K562 (cell line): Measurements from ENCODE around the gene TRIM65. TPM values are rescaled to one million over a fixed set of nuclear protein-coding genes. Genes with fewer than 3 reads are reported as not detected.

Experiments used
- CUX1 ChIP-seq: fragments of 200-800 bp; sonication (Bioruptor generic); IDR thresholded peaks from 2 replicates; pipeline ENCODE4 v1.6.1; 2016; ENCODE audit warnings: missing genetic modification characterization, missing compliant biosample characterization
- ERF ChIP-seq: fragments of 450-650 bp; formaldehyde crosslinking; IDR thresholded peaks from 2 replicates; pipeline ENCODE4 v1.4.0; 2020; ENCODE audit warnings: mild to moderate bottlenecking, mixed read lengths
- FOXA3 ChIP-seq, 2 experiments: fragments of 450-650 bp in 1 of 2; sonication (generic) in 1 of 2; formaldehyde crosslinking; IDR thresholded peaks in 1 of 2; conservative IDR thresholded peaks in 1 of 2; 2 replicates each; pipeline versions ENCODE4 v1.4.0 to v1.8.0; 2020 to 2022; ENCODE audit warnings: mild to moderate bottlenecking in 2 of 2, missing genetic modification reagents in 1 of 2
- GATAD2B ChIP-seq: fragments of 450-650 bp; IDR thresholded peaks from 2 replicates; pipeline ENCODE4 v1.6.1; 2017; ENCODE audit warnings: mild to moderate bottlenecking, borderline replicate concordance
- GTF2E2 ChIP-seq: fragments of 200-800 bp; sonication (Bioruptor generic); IDR thresholded peaks from 2 replicates; pipeline ENCODE4 v1.6.1; 2016; ENCODE audit warnings: missing genetic modification characterization, missing compliant biosample characterization
- HIVEP1 ChIP-seq: fragments of 250-450 bp; sonication (Bioruptor Pico); IDR thresholded peaks from 2 replicates; pipeline ENCODE4 v1.4.0; 2020; ENCODE audit warnings: mild to moderate bottlenecking
- MAFK ChIP-seq: IDR thresholded peaks from 2 replicates; pipeline ENCODE4 v1.6.1; 2011; ENCODE audit warnings: low read length, improper control_type of control experiment
- MEF2A ChIP-seq: IDR thresholded peaks from 2 replicates; pipeline ENCODE4 v1.6.1; 2011; ENCODE audit warnings: low read depth, mild to moderate bottlenecking, low read length, moderate library complexity; ENCODE audit not compliant: control insufficient read depth
- MEF2D ChIP-seq: conservative IDR thresholded peaks from 2 replicates; pipeline ENCODE4 v1.6.1; 2016; ENCODE audit warnings: low read depth, missing genetic modification characterization, missing compliant biosample characterization
- NCOA1 ChIP-seq: fragments of 450-650 bp; IDR thresholded peaks from 2 replicates; pipeline ENCODE4 v1.6.1; 2016; ENCODE audit warnings: low read depth
- PHB ChIP-seq: fragments of 250-450 bp; sonication (Bioruptor Pico); IDR thresholded peaks from 2 replicates; pipeline ENCODE4 v1.5.0; 2021
- POLR2AphosphoS5 ChIP-seq: IDR thresholded peaks from 2 replicates; pipeline ENCODE4 v1.6.1; 2011; ENCODE audit warnings: mild to moderate bottlenecking, low read depth, low read length, moderate library complexity; ENCODE audit not compliant: control insufficient read depth, insufficient read depth
- POLR2G ChIP-seq: fragments of 200-400 bp; formaldehyde crosslinking; IDR thresholded peaks from 2 replicates; pipeline ENCODE4 v1.6.1; 2017; ENCODE audit warnings: low read depth, mild to moderate bottlenecking, antibody characterized with exemption, low read length, moderate library complexity
- PRMT5 ChIP-seq: sonication (generic); formaldehyde crosslinking; IDR thresholded peaks from 2 replicates; pipeline ENCODE4 v1.5.0; 2020; ENCODE audit warnings: missing genetic modification reagents
- SIX5 ChIP-seq, 2 experiments: IDR thresholded peaks; 2 replicates each; pipeline ENCODE4 v1.6.1; 2011; ENCODE audit warnings: low read length in 2 of 2, borderline replicate concordance in 1 of 2, low read depth in 1 of 2, mild to moderate bottlenecking in 1 of 2, moderate library complexity in 1 of 2; ENCODE audit not compliant: insufficient read depth in 1 of 2
- TCFL5 ChIP-seq: fragments of 250-450 bp; sonication (Bioruptor Pico); conservative IDR thresholded peaks from 2 replicates; pipeline ENCODE4 v1.6.1; 2021; ENCODE audit warnings: mild to moderate bottlenecking, moderate library complexity, matching md5 sums
- ZKSCAN3 ChIP-seq: fragments of 250-450 bp; sonication (Bioruptor Pico); IDR thresholded peaks from 2 replicates; pipeline ENCODE4 v1.4.0; 2020
- ZNF124 ChIP-seq: sonication (generic); formaldehyde crosslinking; IDR thresholded peaks from 2 replicates; pipeline ENCODE4 v1.8.1; 2022; ENCODE audit warnings: missing genetic modification reagents
- ZNF140 ChIP-seq: fragments of 250-450 bp; sonication (Bioruptor Pico); IDR thresholded peaks from 2 replicates; pipeline ENCODE4 v1.8.0; 2021; ENCODE audit warnings: moderate library complexity, mild to moderate bottlenecking, inconsistent platforms
- ZNF561 ChIP-seq: fragments of 450-650 bp; formaldehyde crosslinking; conservative IDR thresholded peaks from 2 replicates; pipeline ENCODE4 v1.4.0; 2020; ENCODE audit warnings: mild to moderate bottlenecking, moderate library complexity
- ZNF586 ChIP-seq: fragments of 450-650 bp; formaldehyde crosslinking; conservative IDR thresholded peaks from 2 replicates; pipeline ENCODE4 v1.4.0; 2020; ENCODE audit warnings: mild to moderate bottlenecking, moderate library complexity
- polyA plus RNA-seq, 8 experiments: library from polyadenylated mRNA; depleted of rRNA in 4 of 8; stranded (reverse) in 5 of 8; unstranded in 3 of 8; fragments of >200 nt; fragmentation: Nextera tagmentation in 2 of 8; fragmentation: Illumina TruSeq in 1 of 8; extraction: Ambion mirVana in 2 of 8; extraction: Trizol in 1 of 8; gene quantifications; 2 replicates each; pipeline versions ENCODE4 v1.2.1 to v1.2.3, GENCODE V29; 2011 to 2014; ENCODE audit warnings: inconsistent platforms in 1 of 8, missing spikeins in 1 of 8
- total RNA-seq, 7 experiments: library from RNA; depleted of rRNA in 6 of 7; stranded (reverse); fragments of >200 nt in 6 of 7; fragmentation: Illumina TruSeq in 2 of 7; extraction: Trizol in 2 of 7; gene quantifications; 2 replicates each; pipeline versions ENCODE4 v1.2.1 to v1.2.3, GENCODE V29; 2011 to 2021; ENCODE audit warnings: low replicate concordance in 1 of 7
- TF ChIP-seq, protein P1 (sequence below): fragments of 250-450 bp; sonication (Bioruptor Pico); IDR thresholded peaks from 2 replicates; pipeline ENCODE4 v1.4.0; 2020; ENCODE audit warnings: mild to moderate bottlenecking, moderate library complexity

TRIM65 gene
- total and polyA plus RNA-seq, 9 of the 15 experiments (the other 6 are each of a cell fraction or from before 2014, with no cell fraction given), result 2.8 to 45.7 (median 22.9) TPM

DNA sequence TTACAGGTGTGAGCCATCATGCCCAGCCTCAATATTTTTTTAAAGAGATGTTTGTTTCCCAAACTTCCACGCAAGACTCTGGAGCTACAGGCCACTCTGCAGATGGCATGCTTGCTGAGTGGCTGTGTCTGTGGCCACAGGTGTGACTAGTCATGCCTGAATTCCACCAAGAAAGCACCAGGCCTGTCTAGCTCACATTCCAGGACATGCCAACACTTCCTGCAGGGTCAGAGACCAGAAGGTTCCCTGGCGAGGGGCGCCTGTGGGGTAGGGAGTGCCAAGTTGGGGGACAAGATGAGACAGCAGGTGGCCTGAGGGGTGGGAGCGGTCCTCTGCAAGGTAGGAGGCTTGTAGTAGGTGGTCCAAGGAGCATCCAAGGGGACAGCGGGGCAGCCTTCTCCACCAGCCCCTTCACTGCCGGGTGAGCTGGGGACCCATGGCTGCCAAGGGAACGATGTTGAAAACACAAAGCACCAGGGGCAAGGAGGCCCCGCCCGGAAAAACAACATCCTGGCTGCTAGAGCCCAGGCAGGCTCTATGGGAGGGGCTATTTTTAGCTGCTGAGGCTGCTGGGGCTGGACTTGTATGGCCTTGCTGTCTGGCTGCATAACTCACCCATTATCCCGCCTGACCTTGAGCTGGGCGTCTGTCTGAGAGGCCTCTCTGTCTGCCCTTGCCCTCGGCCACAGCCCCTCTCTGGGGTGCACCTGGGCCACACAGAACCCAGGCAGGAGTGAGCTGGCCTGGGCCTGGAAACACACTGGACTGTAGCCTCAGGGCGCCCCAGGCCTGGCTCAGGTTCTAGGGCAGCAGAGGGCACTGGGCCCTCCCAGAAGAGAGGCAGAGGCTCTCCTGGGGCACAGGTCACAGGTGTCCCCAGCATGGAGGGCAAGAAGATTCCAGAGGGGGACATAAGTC lies 24.1 kb downstream of the TRIM65 start (continued):
- TF ChIP-seq ERF (CRISPR knock-in tag) (no peak), NCOA1 (no peak), SIX5 (IDR thresholded peaks at IDR 0.05; ENCODE audit: borderline replicate concordance in 1 of 2, insufficient read depth in 1 of 2, low read depth in 1 of 2, low read length in 2 of 2) (no peak), PHB (CRISPR knock-in tag) (no peak), GTF2E2 (no peak), PRMT5 (no peak), POLR2G (0 out of 2 replicates have a peak, but pooled peaks have one; percentile 37), MEF2D (tag) (0 out of 2 replicates have a peak, but pooled peaks have one; percentile 65), ZNF586 (CRISPR knock-in tag) (no peak), MEF2A (peak; percentile 68; the same call in 1 of the 2 replicates), ZNF140 (CRISPR knock-in tag) (no peak), FOXA3 (CRISPR knock-in tag; conservative IDR thresholded peaks at IDR 0.05 in 1 of 2, IDR thresholded peaks at IDR 0.05 in 1 of 2) (no peak), TCFL5 (CRISPR knock-in tag) (no peak), POLR2AphosphoS5 (no peak), ZKSCAN3 (no peak), GATAD2B (no peak), HIVEP1 (CRISPR knock-in tag) (no peak), ZNF124 (no peak), CUX1 (CRISPR knock-in tag) (no peak), ZNF561 (no peak), MAFK (no peak)
- TF ChIP-seq, protein P1, sequence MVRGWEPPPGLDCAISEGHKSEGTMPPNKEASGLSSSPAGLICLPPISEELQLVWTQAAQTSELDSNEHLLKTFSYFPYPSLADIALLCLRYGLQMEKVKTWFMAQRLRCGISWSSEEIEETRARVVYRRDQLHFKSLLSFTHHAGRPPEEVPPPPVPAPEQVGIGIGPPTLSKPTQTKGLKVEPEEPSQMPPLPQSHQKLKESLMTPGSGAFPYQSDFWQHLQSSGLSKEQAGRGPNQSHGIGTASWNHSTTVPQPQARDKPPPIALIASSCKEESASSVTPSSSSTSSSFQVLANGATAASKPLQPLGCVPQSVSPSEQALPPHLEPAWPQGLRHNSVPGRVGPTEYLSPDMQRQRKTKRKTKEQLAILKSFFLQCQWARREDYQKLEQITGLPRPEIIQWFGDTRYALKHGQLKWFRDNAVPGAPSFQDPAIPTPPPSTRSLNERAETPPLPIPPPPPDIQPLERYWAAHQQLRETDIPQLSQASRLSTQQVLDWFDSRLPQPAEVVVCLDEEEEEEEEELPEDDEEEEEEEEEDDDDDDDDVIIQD (CRISPR knock-in tag), result no peak
